ENCODE results near the gene RPE.

RPE gene

DNA sequence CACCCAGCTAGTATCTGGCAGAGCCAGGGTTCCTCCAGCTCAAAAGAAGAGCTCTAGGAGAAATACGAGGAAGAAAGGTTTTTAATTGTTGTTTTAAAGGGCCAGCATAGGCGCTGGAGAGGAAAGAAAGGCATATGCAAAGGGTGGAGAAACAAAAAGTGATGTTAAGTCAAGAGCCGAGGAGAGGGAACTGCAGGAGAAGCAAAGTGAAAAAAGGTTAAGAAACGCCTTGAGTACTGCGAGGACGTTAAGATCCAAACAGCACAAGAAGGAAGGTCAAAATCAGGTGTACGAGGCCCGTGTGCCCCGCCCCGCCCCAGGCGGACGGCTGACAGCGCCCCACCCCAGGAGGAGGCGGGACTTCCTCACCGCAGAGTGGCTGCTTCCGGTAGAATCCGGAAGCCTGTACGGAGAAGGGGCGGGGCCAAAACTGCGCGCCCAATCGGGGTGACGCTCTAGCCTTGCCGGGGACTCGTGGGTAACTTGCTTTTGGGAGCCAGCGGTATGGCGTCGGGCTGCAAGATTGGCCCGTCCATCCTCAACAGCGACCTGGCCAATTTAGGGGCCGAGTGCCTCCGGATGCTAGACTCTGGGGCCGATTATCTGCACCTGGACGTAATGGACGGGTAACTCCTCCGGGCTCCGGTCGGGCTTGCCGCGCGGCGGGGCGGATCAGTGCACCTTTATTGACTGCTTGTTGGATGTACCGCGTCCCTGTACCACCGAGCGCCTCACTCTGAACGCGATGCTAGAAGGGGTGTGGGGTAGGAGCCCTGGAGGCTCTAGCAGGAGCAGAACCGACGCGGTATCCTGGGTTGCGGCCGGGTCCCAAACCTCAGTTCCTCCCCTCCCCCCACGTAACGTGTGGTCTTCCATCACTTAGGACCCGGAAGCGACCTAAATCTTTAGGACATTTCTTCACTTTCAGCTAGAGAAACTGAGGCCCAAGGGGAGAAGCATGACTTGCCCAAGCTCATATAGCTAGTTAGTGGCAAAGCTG, at the start of gene RPE:
RPE (plus strand) TSS at position 481 of the 1,000 bp plus-strand sequence; CDS start at position 505, 24 bp downstream.
- peak; percentile 95 for DNase-seq

DNA sequence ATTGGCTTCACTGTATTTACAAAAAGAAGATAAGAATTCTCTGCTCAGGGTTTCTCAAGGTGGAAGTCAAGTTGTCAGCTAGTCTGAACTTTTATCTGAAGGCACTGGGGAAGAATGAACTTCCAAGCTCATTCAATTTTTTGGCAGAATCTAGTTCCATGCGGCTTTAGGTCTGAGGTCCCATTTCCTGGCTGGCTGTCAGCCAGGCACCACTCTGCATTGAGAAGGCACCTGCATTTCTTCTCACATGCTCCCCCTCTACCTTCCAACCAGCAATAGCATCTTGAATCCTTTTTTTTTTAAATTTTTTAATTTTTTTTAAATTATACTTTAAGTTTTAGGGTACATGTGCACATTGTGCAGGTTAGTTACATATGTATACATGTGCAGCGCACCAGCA, 46.2 kb upstream of the RPE start:
- DNase-seq: no peak

DNA sequence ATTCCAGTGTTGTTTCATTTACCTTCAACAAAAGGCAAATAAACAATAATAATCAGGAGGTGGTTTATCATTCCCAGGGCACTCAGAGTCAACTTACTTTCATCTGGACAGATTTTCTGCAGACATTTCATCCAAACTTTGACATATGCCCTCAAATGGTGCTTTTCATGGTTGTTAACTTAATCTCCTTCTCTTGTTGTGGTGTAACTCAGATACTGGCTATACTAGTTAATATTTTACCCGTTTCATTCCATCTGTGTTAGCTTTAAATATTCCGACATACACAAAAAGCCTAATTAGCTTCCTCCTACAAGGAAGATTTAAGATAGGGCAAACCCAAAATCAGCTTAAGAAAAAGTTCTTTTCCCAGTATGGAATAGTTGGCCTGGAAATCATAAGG, 44.4 kb upstream of the RPE start:
- no peak for DNase-seq

DNA sequence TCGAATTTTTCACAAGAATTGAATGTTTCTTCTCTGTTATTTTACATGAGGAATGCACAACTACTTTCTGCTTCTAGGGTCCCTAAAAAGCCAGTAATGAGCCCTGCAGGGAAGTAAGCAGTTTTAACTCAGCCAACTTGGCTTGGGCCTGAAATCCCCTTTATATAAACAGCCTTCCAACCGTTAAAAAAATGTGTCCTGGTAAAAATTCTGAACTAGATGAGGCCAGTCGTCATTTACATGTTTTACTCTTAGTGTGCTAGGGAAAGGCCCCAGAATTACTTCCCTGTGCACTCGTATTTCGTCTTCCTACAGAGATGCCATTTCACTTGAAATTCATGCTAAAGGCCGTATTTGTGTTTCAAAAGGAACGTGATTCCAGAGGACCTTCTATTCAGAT, 42.4 kb upstream of the RPE start:
- DNase-seq: no peak

DNA sequence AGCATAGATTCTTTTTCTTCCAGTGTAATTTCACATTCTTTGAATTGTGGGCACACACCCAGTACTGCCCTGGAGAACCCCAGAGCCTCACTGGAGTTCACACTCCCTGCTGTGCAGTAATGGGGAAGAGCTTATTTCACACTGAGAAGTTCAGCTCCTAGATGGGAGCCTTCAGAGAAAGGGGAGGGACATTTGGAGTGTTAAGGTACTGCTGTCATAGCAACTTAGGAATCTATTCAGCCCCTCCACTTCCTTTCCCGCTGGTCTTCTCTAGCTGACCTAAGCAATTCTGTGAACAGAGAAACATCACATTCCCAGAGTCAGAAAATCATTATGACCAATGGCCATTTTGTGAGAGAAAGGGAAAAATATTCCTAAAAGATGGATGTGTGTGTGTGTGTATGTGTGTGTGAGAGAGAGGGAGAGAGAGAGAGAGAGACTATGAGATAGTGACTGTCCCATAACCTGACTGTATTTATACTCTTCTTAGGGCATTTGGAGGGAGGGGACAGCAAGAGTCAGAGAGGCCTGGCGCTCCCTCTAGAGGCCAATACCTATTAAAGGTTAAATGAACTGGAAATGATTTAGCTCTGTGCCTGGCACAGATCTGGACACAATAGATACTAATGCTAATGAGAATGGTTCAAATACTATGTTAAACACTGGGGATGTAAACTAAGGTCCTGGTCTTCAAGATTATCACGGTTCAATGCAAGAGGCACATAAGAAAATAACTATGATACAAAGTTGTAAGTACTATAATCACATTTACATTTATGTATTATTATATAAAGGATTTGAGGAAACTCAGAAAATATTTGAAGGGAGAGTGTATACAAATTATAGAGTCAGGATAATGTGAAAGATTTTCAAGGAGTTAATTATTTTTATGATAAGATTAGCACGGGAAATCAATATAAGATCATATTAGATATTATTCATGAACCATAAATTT, 41.5 kb upstream of the RPE start:
- peak; percentile 1 for DNase-seq

DNA sequence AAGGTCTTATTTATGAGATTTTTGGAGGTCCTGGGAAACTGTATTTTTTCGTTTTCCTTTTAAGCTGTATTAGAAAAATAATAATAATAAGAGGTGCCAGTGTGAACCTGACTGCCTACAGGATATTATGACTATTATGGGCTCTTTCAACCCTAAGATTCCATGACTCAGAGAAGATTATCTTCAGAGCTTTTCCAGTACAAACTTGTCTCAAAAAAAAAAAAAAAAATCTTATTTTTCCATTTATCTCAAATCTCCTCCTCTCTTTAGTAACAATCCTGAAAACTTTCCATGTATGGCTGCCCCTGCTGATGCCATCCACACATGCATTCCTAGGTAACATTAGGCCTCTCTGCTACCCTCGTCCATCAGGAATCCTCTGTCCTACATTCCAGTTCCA, 36.7 kb upstream of the RPE start:
- no peak for DNase-seq

DNA sequence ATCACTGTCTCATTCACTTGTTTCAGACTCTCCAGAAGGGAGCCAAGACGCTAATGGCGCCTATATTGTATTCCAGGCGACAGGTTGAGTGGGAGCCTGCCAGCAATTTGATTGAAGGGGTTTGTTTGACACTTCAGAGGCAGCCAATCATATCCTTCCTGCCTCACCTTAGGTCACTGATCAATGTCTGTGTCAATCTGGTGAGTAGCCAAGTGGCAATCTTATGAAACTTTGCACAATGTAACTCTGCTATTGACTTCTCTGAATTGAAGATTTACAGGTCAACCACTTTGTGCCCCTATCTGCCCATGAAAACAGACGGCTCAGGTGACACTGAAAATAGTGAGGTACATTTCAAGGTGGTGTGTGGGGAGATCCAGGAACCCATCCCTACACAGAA, 32.7 kb upstream of the RPE start:
- no peak for DNase-seq

DNA sequence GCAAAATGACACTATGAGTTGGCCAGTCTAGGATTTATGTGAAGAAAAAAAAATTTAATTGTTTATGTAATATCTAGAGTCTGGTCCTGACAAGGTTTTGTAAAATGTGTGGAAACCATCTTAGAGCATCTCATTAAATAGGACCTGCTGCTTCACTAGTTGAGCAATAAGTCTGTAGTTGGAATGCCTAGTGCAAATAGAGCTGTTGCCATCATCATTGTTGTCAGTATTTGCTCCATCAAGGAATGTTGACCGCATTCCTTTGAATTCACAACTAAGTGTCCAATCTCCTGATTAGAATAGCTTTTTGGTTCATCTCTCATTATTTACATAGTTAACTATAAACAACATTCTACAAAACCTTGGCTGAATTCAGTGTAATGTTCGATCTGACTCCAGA, 32.2 kb upstream of the RPE start:
- no peak for DNase-seq

DNA sequence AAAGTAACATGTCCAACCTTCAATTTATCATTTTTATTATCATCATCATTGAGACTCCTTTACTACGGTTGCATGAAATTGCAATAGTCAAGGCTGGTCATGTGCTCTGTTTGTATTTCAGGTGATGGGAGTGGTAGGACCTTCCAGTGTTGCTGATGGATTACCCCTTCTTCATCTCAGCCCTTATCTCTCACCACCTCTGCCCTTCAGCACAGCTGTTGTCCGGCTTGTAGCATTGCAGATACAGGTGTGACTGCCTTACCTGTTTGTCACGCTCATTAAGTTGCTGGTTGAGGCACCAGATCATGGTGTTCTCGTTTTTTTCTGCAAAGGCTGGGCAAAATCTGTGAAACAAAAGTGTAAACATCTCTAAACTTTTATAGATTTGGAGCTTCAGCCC, 31.7 kb upstream of the RPE start:
- no peak for DNase-seq

DNA sequence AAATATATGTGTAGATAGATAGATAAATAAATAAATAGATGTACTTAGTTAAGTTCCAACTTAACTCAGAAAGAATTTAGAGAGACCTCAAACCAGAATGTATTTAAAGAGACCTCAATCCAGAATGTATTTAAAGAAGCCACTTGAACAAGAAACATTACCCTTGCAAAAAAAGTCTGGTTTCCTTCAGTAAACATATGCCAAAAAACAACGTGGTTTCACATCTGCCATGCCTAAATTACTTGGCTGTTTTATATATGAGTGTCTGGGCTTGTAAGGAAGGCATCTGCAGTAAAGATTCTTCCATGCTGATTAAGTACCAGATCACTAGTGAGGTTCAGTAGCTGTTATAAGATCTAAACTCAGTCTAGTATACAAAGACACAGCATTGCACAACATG, 29.1 kb upstream of the RPE start:
- DNase-seq: no peak

DNA sequence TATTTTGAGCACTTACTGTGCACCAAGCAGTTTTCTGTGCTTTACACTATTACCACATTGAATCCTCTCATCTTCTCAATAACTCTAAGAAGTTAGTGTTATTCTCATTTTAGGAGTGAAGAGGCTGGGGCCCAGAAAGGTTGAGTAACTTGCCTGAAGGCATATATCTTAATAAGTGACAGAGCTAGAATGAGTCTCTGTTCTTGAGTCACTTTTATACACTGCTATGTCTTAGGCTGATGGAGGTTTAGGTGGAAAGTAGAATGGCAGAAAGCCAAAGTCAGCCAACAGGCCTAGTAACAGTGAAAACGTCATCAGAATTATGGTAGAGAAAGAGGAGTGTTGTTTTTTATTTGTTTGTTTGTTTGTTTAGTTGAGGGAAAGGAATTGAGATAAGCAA, 27.9 kb upstream of the RPE start:
- DNase-seq: no peak

DNA sequence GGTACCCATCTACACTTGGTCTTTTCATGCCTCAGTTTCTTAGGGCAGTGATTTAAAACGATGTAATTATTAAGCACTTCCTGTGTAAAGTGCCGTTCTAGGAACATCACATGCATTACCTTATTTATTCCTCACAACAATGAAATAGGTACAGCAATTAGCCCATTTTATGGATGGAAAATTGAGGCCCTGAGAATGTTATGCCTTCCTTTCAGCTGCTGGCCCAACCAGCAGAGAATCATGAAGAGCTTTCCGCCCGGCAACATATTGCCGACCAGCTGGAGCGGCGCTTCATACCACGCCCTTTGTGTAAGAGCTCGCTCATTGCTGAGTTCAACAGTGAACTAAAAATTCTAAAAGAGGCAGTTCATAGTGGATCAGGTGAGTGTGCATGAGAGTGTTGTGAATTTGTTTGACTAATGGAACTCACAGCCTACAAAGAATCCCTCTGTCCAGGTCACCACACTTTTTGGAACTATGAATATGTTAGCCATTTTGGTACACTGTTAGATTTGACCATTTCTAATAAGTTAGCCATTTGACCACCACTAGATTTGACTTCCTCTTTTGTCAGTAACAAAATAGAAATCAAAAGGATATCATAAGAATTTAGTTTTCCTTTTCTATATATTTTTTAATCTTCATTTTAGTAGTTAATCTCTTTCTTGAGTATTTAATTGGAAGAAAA, 25.6 kb upstream of the RPE start:
- DNase-seq: no peak

DNA sequence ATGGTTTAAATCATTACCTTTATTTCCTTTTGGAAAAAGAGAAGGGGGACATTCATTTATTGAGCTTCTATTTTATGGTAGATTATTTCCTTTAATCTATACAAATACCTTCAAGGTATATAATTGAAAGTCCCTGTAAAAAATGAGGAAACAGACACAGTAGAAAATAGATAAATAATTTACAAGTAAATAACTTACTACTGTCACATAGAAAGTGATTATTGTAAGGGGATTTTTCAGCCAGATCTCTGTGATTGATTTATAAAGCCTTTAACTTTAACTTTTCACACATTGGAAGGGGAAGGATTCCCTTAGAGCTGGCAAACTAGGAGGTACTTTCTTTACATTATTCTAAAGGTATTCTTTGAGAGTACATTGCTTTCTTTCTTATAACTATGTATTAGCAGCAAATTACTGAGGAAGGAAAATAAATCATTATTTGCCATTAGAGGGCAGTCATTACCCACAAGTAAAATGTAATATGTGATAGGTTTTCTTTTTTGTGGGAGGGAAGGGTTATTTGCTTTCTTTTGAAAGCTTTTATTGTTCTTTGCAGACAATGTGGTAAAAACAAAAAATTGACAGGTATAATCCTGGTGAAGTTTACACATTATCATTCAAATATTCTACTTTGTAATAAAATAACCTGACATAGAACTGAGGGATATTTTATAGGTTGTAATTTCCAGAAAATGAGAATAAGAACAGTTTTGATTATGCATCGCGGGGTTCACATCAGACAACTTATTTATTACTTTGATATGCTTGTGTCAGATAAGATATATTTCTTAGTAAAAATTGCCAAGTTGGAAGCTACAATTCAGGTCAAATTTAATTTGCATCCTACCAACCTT, 24.8 kb upstream of the RPE start:
- no peak for DNase-seq

DNA sequence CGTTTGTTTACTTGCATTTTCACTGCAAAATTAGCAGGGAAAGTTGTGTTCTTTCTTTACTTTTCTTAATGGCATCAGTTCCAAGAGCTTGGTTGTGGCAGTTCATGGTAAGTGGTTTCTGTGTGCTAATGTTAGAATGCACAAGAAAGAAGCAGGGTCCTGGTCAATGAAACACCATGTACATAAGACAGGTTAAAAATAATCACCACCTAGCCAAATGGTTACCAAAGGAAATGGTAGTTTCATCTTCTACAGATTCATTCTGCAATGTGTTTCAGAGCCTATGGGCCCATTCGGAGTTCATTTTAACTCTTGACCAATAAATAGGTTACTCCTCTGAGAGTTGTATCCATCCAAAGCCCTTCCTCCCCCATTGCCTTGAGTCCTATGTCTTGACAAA, 18.1 kb upstream of the RPE start:
- DNase-seq: no peak

DNA sequence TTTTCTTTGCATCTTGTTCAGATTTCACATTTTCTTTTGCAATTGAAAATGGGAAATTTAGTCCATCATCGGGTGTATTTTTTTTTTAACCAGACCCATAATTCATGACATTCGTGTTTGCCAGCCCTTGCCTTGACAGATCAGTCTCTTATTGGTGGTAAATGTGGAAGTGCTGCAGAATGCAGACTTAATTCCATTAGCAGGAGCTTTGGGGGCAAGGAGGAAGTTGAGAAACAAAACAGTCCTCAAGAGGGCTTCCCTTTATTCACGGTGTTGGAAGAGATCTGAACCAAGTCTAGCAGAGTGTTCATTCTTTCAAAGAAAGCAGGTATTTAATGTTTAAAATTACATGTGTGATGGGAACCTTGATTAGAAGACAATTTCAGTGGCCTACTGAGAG, 16.6 kb upstream of the RPE start:
- no peak for DNase-seq

DNA sequence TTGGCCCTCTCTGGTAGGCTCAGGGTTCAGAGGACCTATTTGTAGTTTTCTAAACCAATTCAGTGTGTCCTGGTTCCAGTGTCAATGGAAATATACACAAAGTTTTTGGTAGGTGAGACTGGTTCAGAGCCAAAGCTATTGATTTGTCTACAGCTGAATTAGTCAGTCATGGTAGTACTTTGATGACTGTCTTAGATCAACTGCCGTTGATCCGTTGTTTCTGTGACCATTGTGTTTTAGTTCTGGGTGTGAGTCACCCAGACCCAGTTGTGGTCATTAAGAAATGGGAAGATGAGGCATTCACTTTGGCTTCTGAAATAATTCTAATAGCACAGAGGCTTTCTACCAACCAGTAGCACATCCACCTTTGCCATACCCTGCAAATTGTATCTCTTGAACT, 16.0 kb upstream of the RPE start:
- DNase-seq: no peak

DNA sequence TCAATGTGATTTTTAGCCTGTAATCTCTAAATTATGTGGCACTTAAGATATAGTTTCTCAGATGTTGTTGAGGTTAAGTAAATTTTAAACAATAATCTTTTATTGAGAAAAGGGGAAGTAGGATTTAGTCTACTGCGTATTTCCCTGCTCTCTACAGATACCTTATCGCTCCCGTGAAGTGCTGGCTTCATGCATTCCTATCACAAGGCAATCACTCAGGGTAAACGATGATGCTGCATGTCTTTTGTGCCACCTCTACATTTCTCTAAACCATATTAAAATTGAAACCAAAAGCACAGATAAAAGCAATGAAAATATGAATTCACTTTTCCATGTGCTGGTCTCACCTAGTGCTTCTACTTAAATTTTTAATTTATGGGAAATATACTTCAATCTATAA, 14.4 kb upstream of the RPE start:
- no peak for DNase-seq

DNA sequence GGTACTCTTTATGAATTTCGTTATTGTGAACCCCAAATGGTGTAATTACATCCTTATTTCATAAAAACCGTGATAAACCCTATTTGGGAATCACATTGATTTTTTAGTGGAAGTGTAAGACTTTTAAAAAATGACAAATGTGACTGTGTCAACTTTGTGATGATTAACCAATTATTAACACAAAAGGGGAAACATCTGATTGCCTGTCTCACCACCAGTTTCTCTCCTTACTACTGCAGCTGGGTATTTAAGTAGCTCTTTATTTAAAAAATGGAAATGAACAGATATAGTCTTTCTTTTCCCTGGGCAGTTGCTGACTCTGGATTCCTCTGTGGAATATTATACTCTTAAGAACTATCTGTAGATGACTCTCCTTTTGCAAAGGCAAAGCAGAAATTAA, 11.6 kb upstream of the RPE start:
- DNase-seq: no peak

DNA sequence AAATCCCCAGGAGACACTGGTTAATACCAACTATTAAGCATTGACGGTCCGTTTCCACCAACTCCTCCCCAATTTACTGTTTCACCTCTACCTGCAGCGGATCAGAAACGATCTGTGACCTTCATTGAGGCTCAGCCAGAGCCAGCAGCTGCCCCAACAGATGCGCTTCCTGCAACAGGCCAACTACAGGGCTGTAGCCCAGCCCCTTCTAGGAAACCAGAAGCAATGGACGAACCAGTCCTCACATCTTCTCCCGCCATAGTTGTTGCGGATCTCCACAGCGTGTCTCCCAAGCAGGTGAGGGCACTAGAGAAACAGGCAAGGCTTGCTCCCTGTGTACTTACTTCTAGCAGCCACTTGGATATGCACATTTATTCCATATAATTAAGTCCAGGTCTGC, 8.5 kb upstream of the RPE start:
- DNase-seq: no peak

DNA sequence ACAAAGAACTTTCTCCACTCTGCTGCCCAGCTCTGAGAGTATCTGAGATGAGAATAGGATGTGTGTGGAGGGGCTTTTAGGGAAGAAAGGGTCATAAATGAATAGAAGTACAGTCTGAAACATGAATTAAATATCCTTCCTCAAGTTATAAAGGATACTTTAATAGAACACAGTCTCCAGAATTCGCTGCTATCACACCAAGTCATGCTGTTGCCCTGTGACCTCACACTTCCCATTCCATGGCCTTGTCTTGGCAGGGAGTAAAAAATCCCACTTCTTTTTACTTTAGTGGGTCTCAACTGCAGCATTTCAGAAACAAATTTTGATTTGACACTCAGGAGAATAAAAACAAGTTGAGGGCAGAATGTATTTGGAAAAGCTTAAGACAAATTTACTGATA, 3.8 kb upstream of the RPE start:
- DNase-seq: no peak

DNA sequence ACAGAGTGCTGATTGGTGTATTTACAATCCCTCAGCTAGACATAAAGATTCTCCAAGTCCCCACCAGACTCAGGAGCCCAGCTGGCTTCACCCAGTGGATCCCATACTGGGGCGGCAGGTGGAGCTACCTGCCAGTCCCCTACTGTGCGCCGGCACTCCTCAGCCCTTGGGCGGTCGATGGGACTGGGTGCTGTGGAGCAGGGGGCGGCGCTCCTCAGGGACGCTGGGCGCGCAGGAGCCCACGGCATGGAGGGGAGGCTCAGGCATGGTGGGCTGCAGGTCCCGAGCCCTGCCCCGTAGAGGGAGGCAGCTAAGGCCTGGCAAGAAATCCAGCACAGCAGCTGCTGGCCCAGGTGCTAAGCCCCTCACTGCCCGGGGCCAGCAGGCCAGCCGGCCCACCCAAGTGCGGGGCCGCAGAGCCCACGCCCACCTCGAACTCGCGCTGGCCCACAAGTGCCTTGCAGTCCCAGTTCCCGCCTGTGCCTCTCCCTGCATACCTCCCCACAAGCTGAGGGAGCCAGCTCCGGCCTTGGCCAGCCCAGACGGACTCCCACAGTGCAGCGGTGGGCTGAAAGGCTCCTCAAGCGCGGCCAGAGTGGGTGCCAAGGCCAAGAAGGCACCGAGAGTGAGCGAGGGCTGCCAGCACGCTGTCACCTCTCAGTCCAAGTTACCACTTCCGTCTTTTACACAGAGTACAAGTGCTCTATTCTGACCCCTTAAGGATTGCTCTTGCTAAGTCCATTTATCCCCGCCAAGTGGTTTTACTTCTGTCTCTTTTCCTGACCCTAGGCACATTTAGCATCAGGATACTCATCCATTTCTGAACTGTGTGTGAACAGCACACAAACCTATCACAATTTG, 1.7 kb upstream of the RPE start:
- DNase-seq: no peak

Measured in stimulated activated naive CD4-positive, alpha-beta T cell treated with Interleukin-2 at 50 U/mL for 16 hours (primary cell).